Karpas-422 (cell line): ENCODE results near the gene IGFALS. TPM values are rescaled to one million over a fixed set of nuclear protein-coding genes. Genes with fewer than 3 reads are reported as not detected.
A peak's percentile ranks its signal among the peaks of the same experiment; 100 is the strongest.

ENCODE experiments used
- DNase-seq: peaks from one replicate; pipeline ENCODE4 v3.0.0-alpha.2; 2015
- H2AFZ ChIP-seq: fragments of 200-600 bp; sonication (generic); 2 replicates; pipeline ENCODE4 v1.6.1; 2014; ENCODE audit warnings: antibody characterized with exemption, low read length, mixed read lengths
- H3K27ac ChIP-seq: fragments of 200-600 bp; sonication (generic); 2 replicates; pipeline ENCODE4 v1.5.1; 2014; ENCODE audit warnings: mild to moderate bottlenecking, low read length, moderate library complexity
- H3K27me3 ChIP-seq: fragments of 200-600 bp; sonication (generic); 2 replicates; pipeline ENCODE4 v1.6.1; 2014; ENCODE audit warnings: low read length, mixed read lengths
- H3K36me3 ChIP-seq: fragments of 200-600 bp; sonication (generic); 2 replicates; pipeline ENCODE4 v1.6.1; 2014; ENCODE audit warnings: low read length, mixed read lengths; ENCODE audit not compliant: insufficient read depth
- H3K4me1 ChIP-seq: fragments of 200-600 bp; sonication (generic); 2 replicates; pipeline ENCODE4 v1.6.1; 2014; ENCODE audit warnings: mild to moderate bottlenecking, low read length, mixed read lengths
- H3K4me2 ChIP-seq: fragments of 200-600 bp; sonication (generic); 2 replicates; pipeline ENCODE4 v1.6.1; 2014; ENCODE audit warnings: low read length, low read depth, mild to moderate bottlenecking; ENCODE audit not compliant: poor library complexity, severe bottlenecking
- H3K4me3 ChIP-seq: fragments of 200-600 bp; sonication (generic); 2 replicates; pipeline ENCODE4 v1.5.1; 2014; ENCODE audit warnings: mild to moderate bottlenecking, antibody characterized with exemption, low read length, mixed read lengths
- H3K79me2 ChIP-seq: fragments of 200-600 bp; sonication (generic); 2 replicates; pipeline ENCODE4 v1.6.1; 2014; ENCODE audit warnings: mild to moderate bottlenecking, low read length, mixed read lengths
- H3K9ac ChIP-seq: fragments of 200-600 bp; sonication (generic); 2 replicates; pipeline ENCODE4 v1.6.0; 2014; ENCODE audit warnings: low read length
- H3K9me2 ChIP-seq: fragments of 200-600 bp; sonication (generic), shearing (Covaris generic); replicated peaks from 2 replicates; pipeline ENCODE4 v1.6.0; 2014; ENCODE audit warnings: mild to moderate bottlenecking, low read length, moderate library complexity; ENCODE audit not compliant: insufficient read depth
- H3K9me3 ChIP-seq: fragments of 300-700, 200-600 bp; sonication (generic); 2 replicates; pipeline ENCODE4 v1.6.1; 2014; ENCODE audit warnings: low read length, mixed read lengths
- H4K20me1 ChIP-seq: fragments of 200-600 bp; sonication (generic); 2 replicates; pipeline ENCODE4 v1.6.1; 2014; ENCODE audit warnings: mild to moderate bottlenecking, antibody characterized with exemption, low read length, low read depth; ENCODE audit not compliant: insufficient read depth
- total RNA-seq: library from RNA; depleted of rRNA; stranded (reverse); fragments of >200 nt; shearing (Covaris generic); gene quantifications from 2 replicates; pipeline ENCODE4 v1.2.3, GENCODE V29; 2014; ENCODE audit warnings: low replicate concordance

Gene IGFALS
- total RNA-seq, 1 experiment from 2014 or later = not detected

- Histone ChIP-seq H3K4me1 (peaks cover 20% of the 10 kb centered on the region), H3K9me2 (no peaks in the 10 kb centered on the region), H4K20me1 (peaks cover 27% of the 10 kb centered on the region), H3K36me3 (no peaks in the 10 kb centered on the region), H3K27me3 (no peaks in the 10 kb centered on the region), H2AFZ (no peak within 1 kb of the TSS), H3K79me2 (peaks cover 40% of the 10 kb centered on the region), H3K9ac (peak within 1 kb of the TSS; percentile 92), H3K9me3 (no peaks in the 10 kb centered on the region), H3K4me2 (peak within 1 kb of the TSS; percentile 90), H3K4me3 (peak within 1 kb of the TSS; percentile 98), H3K27ac (peak within 1 kb of the TSS; percentile 32; the same call in 1 of the 2 replicates)
- DNase-seq = peak; percentile 100
Observed at GRCh38 chr16:1782408-1783264, 10.9 kb downstream of the IGFALS start, which contains the start of the genes NUBP2 and SPSB3. NUBP2 (plus strand) TSS chr16:1782960; CDS start chr16:1783021, 61 bp downstream. SPSB3 (minus strand) TSS chr16:1782571; CDS start chr16:1781483, 1,088 bp downstream.

DNA sequence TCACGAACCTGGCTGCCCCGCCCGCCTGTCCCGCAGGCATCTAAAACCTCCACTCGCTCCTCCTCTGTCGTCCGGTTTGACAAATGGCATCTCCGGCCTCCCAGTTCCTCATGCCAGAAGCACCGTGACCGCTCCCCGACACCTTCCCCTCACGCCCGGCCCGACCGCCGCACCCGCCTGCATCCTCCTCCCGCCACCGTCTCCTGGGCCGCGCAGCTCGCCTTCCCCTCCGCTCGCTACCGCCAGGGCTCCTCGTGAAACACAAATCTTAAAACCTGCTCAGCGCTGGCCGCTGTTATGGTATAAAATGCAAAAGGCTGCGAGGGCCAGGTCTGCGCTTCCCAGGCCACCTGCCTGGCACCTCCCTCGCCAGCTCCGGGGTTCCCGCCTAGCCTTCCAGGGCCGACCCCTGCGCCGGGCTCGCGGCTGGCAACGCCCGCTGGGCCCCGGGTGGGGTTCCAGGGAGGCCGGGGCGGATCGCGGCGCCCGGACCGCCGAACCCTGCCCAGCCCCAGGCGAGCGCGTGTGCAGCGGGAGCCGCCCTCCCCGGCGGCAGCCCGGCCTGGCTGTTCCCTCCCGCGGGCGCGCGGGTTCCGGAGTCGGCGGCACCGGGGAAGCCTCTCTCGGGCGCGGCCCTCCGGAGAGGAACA, 11.6 kb downstream of the IGFALS start:
- no peaks in the 10 kb centered on the region for H3K9me3 ChIP-seq
- peaks cover 40% of the 10 kb centered on the region for H3K79me2 ChIP-seq
- H3K4me1 ChIP-seq = peaks cover 20% of the 10 kb centered on the region
- H3K4me3 ChIP-seq = peak overlapping the region; percentile 82
- H4K20me1 ChIP-seq = peaks cover 27% of the 10 kb centered on the region
- H3K4me2 ChIP-seq = peak overlapping the region; percentile 90
- no peaks in the 10 kb centered on the region for H3K9me2 ChIP-seq
- H3K36me3 ChIP-seq = no peaks in the 10 kb centered on the region
- H3K27me3 ChIP-seq = no peaks in the 10 kb centered on the region
- H3K27ac ChIP-seq = peak overlapping the region; percentile 32; the same call in 1 of the 2 replicates
- H2AFZ ChIP-seq = no peak overlapping the region
- peak overlapping the region; percentile 79 for H3K9ac ChIP-seq
- peak; percentile 78 for DNase-seq

DNA sequence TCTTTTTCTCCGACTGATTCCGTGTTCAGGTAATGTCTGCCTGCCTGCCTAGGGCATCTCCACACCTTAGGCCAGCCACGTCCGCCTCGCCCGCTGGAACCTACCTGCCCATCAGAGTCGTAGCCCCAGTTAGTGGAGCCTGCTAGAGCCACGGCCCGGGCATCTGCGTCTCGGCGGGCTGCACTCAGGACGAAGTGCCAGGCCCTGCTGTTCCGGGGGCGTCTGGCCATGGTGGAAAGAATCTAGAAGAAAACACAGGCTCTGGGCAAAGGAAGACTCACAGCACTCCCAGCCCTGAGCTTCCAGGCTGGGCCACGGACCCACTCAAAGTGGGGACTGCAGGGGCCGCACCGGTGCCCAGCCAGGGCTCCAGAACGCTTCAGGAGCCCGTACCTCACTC, 12.3 kb downstream of the IGFALS start:
- Histone ChIP-seq H2AFZ (no peak overlapping the region), H3K9ac (peak overlapping the region; percentile 79), H3K4me2 (peak overlapping the region; percentile 90), H3K36me3 (no peaks in the 10 kb centered on the region), H3K79me2 (peaks cover 40% of the 10 kb centered on the region), H3K9me3 (no peaks in the 10 kb centered on the region), H3K4me1 (peaks cover 20% of the 10 kb centered on the region), H4K20me1 (peaks cover 27% of the 10 kb centered on the region), H3K9me2 (no peaks in the 10 kb centered on the region), H3K27ac (0 out of 2 replicates have a peak overlapping the region, but pooled peaks have one; percentile 32), H3K4me3 (peak overlapping the region; percentile 82), H3K27me3 (no peaks in the 10 kb centered on the region)
- no peak for DNase-seq

DNA sequence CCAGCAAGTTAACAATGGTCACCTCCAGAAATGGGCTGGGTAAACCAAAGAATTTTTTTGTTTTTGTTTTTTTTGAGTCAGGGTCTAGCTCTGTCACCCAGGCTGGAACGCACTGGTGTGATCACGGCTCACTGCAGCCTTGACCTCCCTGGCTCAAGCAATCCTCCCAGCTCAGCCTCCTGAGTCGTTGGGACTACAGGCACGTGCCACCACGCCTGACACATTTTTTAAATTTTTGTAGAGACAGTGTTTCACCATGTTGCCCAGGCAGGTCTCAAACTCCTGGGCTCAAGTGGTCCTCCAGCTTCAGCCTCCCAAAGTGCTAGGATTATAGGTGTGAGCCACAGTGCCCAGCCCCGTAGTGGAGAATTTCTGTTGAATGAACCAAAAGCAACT, 12.8 kb downstream of the IGFALS start:
- H3K9me2 ChIP-seq = no peaks in the 10 kb centered on the region
- DNase-seq = no peak
- peaks cover 35% of the 10 kb centered on the region for H3K79me2 ChIP-seq
- H3K9ac ChIP-seq = peak overlapping the region; percentile 79; the same call in 1 of the 2 replicates
- H3K27me3 ChIP-seq = no peaks in the 10 kb centered on the region
- peak overlapping the region; percentile 90 for H3K4me2 ChIP-seq
- peaks cover 20% of the 10 kb centered on the region for H3K4me1 ChIP-seq
- peak overlapping the region; percentile 82; the same call in 1 of the 2 replicates for H3K4me3 ChIP-seq
- peaks cover 25% of the 10 kb centered on the region for H4K20me1 ChIP-seq
- H3K36me3 ChIP-seq = 0 out of 2 replicates have a peak, but pooled peaks cover under 1% of the 10 kb centered on the region
- no peak overlapping the region for H2AFZ ChIP-seq
- H3K27ac ChIP-seq = no peak overlapping the region
- H3K9me3 ChIP-seq = no peaks in the 10 kb centered on the region

GRCh38 chr16:1779741-1780676, 13.5 kb downstream of the IGFALS start:
- Histone ChIP-seq H2AFZ (no peak overlapping the region), H3K9me3 (no peaks in the 10 kb centered on the region), H3K9ac (no peak overlapping the region), H3K4me2 (no peak overlapping the region), H3K27ac (no peak overlapping the region), H3K36me3 (0 out of 2 replicates have a peak, but pooled peaks cover 2% of the 10 kb centered on the region), H3K4me3 (0 out of 2 replicates have a peak overlapping the region, but pooled peaks have one; percentile 82), H3K27me3 (no peaks in the 10 kb centered on the region), H3K4me1 (peaks cover 20% of the 10 kb centered on the region), H3K9me2 (no peaks in the 10 kb centered on the region), H4K20me1 (peaks cover 19% of the 10 kb centered on the region; the same call in 1 of the 2 replicates), H3K79me2 (peaks cover 32% of the 10 kb centered on the region)
- no peak for DNase-seq

DNA sequence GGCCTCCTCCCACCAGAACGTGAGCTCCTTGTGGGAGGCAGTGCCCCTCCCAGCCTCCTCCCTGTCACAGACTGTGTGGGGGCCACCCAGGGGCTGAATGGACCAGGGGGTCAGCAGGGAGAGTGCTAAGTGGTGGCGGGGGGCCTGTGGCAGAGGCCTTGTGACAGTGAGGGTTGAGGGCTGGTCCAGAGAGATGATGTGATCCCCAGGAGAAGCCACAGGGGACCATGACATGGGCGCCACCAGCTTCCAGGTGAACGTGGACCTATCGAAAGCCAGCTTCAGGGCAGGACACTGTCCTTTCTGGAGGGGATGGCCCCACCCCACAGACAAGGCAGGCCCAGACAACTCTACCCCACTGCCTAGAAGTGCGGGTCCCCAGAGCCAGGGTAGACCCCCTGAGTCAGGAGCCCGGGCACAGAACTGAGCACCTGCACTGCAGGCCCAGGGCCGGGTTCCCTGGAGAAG, 14.2 kb downstream of the IGFALS start:
- H3K27me3 ChIP-seq = no peaks in the 10 kb centered on the region
- no peak overlapping the region for H3K4me3 ChIP-seq
- H3K4me1 ChIP-seq = peaks cover 26% of the 10 kb centered on the region
- H3K9me3 ChIP-seq = no peaks in the 10 kb centered on the region
- H3K79me2 ChIP-seq = peaks cover 32% of the 10 kb centered on the region
- H2AFZ ChIP-seq = no peak overlapping the region
- H3K36me3 ChIP-seq = 0 out of 2 replicates have a peak, but pooled peaks cover 2% of the 10 kb centered on the region
- H3K4me2 ChIP-seq = no peak overlapping the region
- no peaks in the 10 kb centered on the region for H3K9me2 ChIP-seq
- H3K27ac ChIP-seq = no peak overlapping the region
- no peak for DNase-seq
- no peak overlapping the region for H3K9ac ChIP-seq
- H4K20me1 ChIP-seq = peaks cover 18% of the 10 kb centered on the region; the same call in 1 of the 2 replicates
